HG03135 (cell line): ENCODE measurements around the gene POLR2E.
"Not testable (repeated sequence)": the region's sequence is repeated elsewhere in the genome, so short reads cannot be mapped to it uniquely, and the experiment has no call there.

Source experiments
- ATAC-seq: cut with Tn5 transposase; IDR thresholded peaks from one replicate; pipeline ENCODE4 v1.9.1; 2021; ENCODE audit warnings: mild to moderate bottlenecking, moderate library complexity; ENCODE audit not compliant: unreplicated experiment

POLR2E gene

DNA sequence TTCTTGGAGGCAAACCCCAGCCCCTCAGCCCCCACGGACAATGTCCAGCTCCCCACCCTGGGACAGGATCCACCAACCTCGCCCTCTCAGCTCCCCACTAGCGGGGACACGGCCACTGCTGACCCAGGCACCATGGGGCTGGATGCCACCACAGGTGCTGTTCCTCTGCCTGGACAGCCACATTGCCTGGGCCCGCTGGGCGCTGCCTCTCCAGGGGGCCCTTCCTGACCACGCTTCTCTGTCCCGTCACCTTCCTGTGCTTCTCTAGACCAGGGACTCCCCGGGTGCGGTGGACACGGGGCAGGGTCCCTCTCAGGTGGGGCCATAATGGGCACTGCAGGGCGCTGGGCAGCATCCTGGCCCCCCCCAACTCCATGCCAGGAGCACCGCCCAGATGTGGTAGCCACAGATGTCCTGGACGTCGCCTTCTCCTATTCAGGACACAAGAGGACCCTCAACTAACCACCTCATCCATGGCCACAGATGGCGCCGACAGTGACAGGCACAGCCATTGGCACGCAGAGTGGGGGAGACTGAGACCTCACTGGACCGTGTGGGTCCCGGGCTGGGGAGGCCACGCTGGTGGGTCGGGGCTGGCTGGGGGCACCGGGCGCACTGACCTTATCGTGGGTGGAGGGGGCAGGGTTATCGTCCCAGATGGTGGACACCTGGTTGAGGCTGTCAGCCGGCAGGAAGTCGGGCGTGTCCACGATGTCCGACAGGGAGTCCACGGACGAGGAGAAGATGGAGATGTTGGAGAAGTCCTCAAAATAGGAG is 32.0 kb upstream of the POLR2E start:
- ATAC-seq, result no peak

DNA sequence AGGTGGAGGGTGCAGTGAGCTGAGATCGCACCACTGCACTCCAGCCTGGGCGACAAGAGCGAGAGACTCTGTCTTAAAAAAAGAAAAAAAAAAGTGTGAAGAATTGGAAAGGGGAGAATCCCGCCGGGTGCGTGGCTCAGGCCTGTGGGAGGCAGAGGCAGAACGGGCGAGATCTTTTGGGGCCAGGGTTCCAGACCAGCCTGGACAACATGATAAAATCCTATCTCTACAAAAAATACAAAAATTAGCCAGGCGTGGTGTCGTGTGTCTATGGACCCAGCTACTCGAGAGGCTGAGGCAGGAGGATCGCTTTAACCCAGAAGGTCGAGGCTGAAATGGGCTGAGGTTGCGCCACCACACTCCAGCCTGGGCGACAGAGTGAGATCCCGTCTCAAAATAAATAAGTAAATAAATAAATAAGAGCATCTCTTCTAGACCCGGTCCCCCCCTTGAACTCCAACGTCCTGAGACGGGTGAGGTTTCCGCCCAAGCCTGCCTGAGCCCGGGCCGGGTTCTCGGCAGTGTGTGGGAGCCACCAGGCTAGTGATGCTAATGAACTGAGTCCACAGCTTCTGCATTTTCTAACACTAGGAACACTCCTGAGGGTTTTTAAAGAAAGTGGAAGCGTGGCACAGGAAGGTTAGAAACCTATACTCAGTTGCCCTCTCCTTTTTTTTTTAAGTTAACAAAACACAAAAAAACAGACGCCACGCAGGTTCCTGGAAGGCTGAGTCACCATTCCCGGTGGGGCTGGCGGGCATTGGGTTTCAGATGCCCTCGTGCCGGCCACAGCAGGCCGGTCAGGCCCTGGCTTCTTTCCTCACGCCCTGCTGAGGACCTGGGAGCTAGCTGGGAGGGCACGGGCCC is 30.7 kb upstream of the POLR2E start:
- no peak for ATAC-seq

DNA sequence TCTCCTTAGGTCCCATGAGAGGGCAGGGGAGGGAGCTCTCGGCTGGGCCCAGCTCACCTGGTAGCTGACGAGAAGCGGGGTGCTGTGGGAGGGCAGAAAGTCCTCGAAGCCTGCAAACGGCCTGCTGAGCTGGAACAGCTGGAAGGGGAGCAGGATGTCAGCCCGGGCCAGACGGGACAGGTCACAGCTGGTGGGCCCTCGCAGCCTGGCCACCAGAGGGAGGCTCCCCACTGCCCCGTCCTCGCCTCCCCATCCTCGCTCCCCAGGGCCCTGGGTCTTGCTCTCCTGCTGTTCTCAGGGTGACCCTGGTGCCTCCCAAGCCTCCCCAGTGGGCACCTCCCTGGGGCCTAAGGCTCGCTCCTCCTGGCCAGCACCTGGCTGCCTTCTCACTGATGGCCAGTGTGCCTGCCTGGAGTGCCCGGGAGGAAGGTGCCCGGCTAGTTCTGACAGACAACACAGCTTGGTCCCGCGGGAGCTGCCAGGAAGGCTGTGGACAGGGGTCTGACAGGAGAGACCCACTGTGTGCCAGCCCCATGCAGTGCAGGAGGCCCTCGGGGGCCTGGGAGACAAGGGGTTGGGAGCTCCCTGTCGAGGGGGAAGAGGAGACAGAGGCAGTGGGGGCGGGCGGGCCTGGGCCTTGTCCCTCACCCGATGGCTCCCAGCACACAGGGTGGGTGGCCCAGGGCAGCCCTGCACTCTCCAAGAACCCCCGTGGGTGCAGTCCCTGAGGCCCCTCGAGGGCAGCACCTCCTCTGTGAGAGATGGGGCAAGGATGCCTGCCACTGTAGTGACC is 28.9 kb upstream of the POLR2E start:
- no peak for ATAC-seq

DNA sequence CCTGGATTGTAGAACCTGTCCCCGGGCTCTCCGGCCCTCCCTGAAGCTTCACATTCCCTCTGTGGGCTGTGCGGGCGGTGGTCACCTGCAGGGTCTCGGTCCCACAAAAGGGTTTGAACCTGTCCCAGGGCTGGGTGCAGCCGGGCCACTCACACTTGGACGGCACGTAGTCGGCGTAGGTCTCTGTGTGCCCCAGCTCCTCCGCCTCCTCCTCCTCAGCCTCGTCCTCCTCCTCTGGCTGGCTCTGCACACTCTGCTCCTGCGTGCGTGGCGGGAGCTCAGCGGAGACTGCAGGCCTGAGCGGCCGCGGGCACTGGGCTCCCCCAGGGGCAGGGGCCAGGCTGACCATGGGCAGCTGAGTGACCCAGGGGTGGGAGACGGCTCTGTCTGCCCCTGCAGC is 28.2 kb upstream of the POLR2E start:
- ATAC-seq, result no peak

DNA sequence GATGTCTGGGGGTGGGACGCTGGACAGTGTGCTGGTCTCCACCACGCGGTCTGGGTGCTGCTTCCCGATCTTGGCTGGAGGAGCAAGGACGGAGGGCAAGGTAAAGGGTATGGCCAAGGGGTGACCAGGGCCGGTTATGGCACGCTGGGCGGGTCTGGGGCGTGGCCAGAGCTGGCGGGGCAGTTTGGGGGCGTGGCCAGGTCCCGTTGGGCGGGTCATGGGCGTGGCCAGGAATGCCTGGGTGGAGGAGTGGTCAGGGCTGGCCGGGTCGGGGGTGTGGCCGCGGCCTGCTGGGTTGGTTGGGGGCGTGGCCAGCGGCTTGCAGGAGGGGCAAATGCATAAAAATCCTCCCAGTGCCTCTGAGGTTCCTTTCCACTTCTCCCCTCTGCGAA is 27.8 kb upstream of the POLR2E start:
- ATAC-seq, result no peak

DNA sequence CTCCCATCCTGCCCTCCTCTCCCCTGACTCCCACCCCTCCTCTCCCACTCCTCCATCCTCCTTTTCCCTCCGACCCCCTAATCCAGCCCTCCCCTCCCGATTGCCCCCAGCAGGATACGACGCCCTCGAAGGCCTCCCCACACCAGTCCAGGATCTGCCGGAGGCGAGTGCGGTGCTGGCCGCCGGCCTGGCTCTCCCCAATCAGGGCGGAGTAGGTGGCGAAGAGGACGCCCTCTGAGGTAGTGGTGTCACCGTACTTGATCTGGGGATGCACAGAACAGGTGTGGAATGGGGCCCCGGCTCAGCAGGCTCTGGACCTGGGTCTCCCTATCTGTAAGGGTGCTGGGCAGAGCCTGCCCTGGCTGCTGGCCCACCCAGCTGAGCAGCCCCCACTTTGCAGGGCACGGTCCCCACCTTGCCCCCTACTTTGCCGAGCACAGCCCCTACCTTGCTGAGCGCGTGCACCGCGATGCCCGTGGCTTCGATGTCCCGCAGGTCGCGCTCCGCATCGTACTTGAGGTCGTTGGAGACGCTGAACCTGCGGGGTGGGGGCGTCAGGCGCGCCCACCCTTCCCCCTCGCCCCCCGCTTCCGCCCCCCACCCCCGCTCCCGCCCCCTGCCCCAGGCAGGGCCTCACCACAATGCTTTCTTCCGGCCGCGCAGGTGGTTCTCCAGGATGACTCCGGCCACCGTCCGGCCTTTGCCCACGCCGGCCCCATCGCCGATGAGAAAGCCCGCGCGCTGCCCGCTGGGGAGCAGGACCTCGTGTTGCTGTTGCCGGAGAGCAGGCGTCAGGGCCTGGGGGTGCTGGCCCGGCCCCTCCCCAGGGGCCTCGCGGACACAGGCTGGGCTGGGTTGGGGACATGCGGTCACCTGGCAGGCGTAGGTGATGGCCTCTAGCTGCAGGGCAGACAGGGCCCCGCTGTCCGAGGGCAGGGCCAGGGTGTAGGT is 27.1 kb upstream of the POLR2E start:
- no peak for ATAC-seq

DNA sequence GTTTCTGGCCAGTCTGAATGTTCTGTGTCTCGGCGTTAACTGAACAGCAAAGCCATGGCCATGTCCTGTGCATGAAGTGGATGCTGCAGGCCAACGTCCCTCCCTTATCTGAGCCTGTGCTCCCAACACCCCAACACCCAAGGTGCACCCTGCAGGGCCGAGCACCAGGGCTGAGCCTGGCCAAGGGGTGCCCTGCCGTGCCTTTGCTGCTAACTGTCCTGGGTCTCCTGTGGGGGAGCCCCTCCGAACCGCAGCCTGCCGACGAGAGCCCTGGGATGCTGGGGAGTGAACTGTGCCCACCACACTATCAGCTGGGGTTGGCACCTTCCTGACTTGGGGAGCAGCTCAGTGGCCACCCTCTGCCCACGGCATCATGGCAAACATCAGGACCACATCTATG is 26.2 kb upstream of the POLR2E start:
- ATAC-seq, result no peak

DNA sequence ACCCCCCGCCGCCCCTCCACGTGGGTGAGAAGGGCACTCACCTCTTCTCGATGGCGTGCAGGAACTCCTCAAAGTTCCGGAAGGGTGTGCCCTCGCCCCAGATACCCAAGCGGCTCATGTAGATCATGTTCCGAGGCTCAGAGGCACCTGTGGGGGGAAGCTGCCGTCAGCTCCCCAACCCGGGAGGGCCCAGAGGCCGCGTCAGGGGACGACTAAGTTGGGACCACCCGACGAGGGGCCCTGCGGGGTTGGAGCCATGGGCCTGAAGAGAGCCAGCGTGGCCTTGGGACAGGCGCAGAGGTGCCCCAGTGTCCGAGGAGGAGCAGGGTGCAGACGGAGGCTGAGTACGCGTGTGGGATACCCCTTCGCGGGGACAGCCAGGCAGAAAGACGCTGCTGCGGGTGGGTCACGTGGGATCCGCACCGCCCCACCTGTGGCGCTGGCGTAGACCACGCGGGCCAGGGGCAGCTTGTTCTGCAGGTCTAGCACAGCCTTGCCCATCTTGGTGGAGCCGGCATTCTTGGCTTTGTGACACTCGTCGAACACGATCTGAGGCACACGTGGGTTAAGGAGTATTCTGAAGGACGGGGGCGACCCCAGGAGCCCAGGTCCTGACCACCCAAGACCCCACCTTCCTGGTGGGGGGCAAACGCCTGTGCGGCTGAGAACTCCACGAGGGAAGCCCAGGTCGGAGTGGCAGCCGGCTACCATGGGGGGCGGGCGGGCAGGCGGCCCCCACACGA is 24.5 kb upstream of the POLR2E start:
- no peak for ATAC-seq

DNA sequence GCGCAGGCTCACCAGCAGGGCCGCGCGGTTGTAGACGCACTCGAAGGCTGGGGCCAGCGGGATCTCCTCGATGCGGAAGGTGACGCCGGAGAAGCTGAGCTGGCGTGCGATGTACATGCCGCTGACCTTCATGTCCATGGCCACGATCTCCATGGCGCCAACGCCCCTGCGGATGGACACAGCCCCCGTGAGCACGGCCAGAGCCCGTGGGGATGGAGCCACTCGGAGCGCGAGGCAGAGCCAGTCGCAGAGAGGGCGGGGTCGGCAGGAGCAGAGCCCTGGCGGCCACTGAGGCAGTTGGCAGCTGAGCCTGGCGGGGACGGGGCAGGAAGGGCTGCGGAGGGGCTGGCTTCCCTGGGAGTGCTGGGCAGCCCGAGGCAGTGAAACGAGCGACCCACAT is 23.8 kb upstream of the POLR2E start:
- ATAC-seq, result no peak

DNA sequence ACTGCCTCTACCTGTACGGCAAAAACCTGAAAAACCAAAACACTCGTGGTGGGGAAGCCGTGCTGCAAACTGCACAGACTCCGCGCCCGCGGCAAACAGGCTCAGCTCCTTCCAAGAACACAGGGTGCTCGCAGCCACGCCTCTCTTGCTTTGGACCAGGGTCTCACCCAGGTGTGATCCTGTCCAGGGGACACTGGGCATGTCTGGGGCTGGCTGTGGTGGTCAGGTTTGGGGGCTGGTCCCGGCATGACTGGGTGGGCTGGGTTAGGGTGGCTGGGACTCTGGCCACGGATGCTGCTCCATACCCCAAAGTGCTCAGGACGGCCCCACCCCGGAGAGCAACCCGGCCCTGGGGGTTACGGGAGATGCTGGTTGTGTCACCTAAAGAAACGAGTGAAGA is 22.5 kb upstream of the POLR2E start:
- no peak for ATAC-seq

DNA sequence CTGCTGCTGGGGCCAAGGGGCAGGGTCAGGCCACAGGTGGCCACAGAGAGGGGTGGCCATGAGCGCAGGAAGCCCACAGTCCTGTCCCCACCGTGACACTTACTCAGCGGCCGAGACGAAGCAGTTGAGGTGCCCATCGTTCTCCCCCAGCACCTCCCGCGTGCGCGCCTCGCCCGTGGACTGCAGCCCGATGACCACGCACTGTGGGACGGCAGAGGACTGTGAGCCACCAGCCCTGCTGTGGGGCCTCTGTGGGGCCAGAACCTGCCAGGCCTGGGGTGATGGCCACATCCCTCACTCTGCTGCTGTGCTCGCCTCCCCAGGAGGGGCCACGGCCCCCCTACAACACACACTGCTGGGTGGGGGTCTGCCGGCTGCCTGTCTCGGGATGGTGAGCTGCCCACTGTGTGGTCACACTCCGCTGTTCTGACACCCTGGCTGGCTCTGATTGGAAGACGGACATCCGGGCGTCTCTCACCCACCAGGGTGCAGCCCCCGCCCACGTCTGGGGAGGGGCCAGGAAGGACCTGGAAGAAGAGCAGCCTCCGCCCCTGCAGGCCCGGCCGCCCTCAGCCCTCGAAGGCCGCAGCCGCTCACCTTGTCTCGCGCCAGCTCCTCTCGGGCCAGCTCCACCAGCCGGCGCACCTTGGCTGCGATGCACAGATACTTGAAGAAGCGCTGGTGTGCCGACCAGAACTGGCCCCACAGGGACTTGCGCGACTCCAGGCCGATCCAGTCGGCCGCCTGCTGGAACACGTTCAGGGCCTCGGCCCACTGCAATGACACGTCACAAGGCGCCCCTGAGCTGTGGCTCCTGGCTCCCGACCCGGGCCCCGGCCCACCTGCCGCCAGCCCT is 21.8 kb upstream of the POLR2E start:
- no peak for ATAC-seq

DNA sequence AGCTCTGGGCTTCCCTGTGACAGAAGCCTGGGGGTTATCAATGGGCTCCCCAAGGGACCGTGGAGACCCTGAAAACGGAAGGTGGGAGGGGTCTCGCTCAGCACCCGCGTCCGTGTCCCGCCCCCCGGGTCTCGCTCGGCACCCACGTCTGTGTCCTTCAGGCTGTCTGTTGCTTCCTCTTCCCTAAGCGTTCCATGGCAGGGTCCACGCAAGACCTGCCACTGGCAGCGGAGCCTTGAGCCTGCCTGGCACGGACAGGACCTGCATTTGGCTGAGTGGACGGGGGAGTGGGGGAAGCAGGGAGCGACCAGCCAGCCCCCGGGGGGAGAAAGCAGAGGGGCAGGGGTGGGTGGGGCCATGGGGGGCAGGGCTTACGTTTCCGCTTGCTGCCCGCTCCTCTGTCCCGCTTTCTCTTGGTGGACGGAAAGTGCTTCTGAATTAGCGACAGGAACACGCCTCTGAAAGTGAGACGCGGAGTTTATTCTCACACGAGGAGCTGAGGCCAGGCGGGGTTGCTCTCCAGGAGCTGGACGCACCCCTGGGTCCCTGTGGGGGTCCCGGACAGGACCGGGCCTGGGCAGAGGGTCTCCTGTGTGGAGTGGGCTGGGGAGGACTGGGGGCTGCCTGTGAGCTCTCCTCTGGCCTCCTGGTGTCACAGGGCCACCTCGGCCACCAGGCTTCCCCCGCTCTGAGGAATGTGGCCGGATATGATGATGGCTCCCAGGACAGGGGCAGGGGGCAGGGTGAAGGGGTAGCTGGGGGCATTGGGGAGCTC is 20.7 kb upstream of the POLR2E start:
- no peak for ATAC-seq

DNA sequence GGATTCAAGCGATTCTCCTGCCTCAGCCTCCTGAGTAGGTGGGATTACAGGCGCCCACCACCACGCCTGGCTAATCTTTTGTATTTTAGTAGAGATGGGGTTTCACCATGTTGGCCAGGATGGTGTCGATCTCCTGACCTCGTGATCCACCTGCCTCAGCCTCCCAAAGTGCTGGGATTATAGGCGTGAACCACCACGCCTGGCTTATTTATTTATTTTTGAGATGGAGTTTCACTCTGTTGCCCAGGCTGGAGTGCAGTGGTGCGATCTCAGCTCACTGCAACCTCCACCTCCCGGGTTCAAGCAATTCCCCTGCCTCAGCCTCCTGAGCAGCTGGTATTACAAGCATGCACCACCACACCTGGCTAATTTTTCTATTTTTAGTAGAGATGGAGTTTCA is 19.6 kb upstream of the POLR2E start:
- not testable (repeated sequence) for ATAC-seq

DNA sequence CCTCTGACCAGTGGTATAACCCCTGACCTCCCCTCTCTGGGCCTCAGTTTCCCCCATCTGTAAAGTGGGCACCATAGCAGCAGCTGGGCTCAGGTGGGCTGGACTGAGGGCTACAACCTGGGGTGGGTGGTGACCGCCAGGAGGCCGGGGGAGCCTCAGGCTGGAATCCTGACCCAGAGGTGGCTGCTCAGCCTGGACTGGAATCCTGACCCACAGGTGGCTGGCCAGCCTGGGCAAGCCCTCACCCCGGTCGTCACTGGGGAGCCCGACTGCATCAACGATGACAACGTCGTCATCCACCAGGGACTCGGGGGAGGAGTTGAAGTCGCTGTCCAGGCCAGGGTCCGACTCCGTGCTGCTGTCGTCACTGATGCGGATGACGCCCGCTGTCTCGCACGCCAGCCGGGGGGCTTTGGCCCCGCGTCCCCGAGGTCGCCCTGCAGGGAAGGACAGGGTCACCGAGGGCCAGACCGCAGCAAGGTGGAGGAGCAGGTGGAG is 18.9 kb upstream of the POLR2E start:
- ATAC-seq, result no peak

DNA sequence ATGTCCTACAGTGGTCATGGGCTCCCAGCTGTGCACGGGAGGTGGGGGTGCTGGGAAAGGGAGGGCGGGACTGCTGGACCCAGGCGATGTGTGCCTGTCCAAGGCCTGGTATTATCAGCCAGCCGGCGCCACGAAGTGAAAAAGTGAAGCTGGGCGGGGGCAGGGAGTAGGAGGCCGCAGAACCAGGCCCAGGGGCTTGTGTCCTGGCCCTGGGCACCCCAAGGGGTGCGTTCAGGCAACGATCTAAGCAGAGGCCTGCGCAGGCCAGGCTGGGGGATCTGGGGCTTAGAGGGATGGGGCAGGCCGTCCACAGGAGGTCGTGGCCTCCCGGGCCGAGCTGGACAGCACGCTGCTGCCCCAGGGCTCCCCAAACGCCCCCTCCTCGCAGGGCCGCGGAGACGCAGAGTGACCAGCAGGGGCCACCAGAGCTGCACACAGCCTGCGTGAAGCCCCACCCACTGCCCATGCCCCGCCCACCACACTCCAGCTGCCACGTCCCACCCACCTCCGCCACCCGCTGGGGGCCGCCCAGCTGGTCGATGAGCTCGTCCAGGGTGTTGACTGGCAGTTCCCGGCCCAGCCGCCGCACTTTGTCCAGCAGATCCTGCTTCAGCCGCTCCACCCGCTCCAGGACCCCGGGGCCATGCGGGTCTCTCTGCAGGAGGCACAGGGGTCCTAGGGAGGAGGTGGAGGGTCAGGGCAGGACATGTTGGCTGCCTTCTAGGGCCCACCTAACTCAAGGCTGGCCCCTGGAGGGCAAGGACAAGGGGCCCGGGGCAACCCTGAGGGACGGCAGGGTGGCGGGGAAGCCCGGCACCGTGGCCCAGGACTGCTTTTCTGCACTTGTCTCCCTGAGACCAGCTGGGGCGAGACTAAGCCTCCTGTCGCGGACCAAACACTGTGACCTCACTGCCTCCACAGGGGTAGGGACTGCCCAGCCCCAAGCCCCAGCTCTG is 18.1 kb upstream of the POLR2E start:
- no peak for ATAC-seq

DNA sequence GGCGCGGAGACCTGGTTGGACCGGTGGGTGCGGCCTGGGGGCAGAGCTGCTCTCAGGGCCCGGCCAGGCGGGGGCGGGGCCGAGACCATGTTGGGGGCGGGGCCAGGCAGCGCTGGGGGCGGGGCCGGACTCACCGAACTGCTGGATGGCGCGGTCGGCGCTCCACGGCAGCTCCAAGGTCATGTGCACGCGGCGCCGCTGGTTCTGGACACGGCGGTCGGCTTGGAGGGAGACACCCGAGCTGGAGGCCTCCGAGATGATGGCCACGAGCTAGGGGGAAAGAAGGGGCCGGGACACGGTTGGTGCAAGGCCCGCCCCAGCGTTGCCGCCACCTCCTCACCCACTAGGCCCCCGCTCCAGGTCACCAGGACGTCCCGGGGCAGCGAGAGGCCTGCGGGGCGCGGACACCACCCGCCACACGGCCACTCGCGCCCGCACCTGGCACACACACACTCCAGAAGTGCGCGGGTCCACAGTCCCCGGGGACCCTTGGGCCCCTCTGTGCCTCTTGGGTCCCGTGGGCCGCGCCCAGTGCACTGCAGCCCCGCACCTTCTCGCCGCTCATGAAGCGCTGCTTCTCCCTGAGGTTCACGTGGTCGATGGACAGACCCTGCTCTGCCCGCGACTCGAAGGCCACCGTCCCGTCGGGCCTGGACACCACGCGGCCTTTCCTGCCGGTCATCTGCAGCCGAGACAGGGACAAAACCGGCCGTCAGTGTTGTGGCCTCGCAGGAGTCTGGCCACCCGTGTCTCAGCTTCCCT is 17.3 kb upstream of the POLR2E start:
- no peak for ATAC-seq
